GM19395 (cell line): ENCODE results near the gene ADAMTS14.

ENCODE experiments used
- ATAC-seq: cut with Tn5 transposase; IDR thresholded peaks from one replicate; pipeline ENCODE4 v1.9.1; 2021; ENCODE audit warnings: mild to moderate bottlenecking, moderate library complexity; ENCODE audit not compliant: unreplicated experiment

Gene ADAMTS14

GRCh38 chr10:70674560-70675495, 2.5 kb downstream of the ADAMTS14 start:
- no peak for ATAC-seq

GRCh38 chr10:70675496-70676161, 3.3 kb downstream of the ADAMTS14 start:
- ATAC-seq, result no peak

GRCh38 chr10:70676511-70676910, 4.2 kb downstream of the ADAMTS14 start:
- no peak for ATAC-seq

- ATAC-seq, result no peak
These were observed 4.7 kb downstream of the ADAMTS14 start for GRCh38 chr10:70677016-70677415.

GRCh38 chr10:70677620-70678249, 5.4 kb downstream of the ADAMTS14 start:
- ATAC-seq, result no peak

GRCh38 chr10:70678250-70678635, 5.9 kb downstream of the ADAMTS14 start:
- ATAC-seq, result no peak

- ATAC-seq, result no peak
These were observed 6.6 kb downstream of the ADAMTS14 start for GRCh38 chr10:70678757-70679489.

- ATAC-seq, result no peak
These were observed 7.2 kb downstream of the ADAMTS14 start for GRCh38 chr10:70679498-70679897.

GRCh38 chr10:70680899-70681730, 8.8 kb downstream of the ADAMTS14 start:
- ATAC-seq, result no peak

- ATAC-seq, result no peak
These were observed 9.4 kb downstream of the ADAMTS14 start for GRCh38 chr10:70681731-70682005.

- no peak for ATAC-seq
These were observed 10.8 kb downstream of the ADAMTS14 start for GRCh38 chr10:70682920-70683600.

GRCh38 chr10:70683601-70683934, 11.3 kb downstream of the ADAMTS14 start:
- no peak for ATAC-seq

- no peak for ATAC-seq
These were observed 11.6 kb downstream of the ADAMTS14 start for GRCh38 chr10:70683940-70684339.

GRCh38 chr10:70684374-70684773, 12.1 kb downstream of the ADAMTS14 start:
- ATAC-seq, result no peak

GRCh38 chr10:70684839-70685454, 12.6 kb downstream of the ADAMTS14 start:
- ATAC-seq, result no peak

- ATAC-seq, result no peak
These were observed 13.2 kb downstream of the ADAMTS14 start for GRCh38 chr10:70685455-70685911.

- ATAC-seq, result no peak
These were observed 16.5 kb downstream of the ADAMTS14 start for GRCh38 chr10:70688828-70689227.

- no peak for ATAC-seq
These were observed 17.4 kb downstream of the ADAMTS14 start for GRCh38 chr10:70689661-70690060.

- ATAC-seq, result no peak
These were observed 18.3 kb downstream of the ADAMTS14 start for GRCh38 chr10:70690589-70690988.
